OCI-LY7 (cell line): ENCODE results near the gene SMC6.

Experiments used
- EZH2phosphoT487 ChIP-seq: fragments of 200-600 bp; sonication (generic); IDR thresholded peaks from 2 replicates; pipeline ENCODE4 v1.6.1; 2018; ENCODE audit warnings: low read depth, borderline replicate concordance, mild to moderate bottlenecking, mixed run types, antibody characterized with exemption, low read length, moderate library complexity, mixed read lengths
- TF ChIP-seq, protein P1 (sequence below): fragments of 200-600 bp; sonication (generic); conservative IDR thresholded peaks from 2 replicates; pipeline ENCODE4 v1.5.1; 2014; ENCODE audit warnings: mild to moderate bottlenecking, antibody characterized with exemption, low read length, moderate library complexity, mixed read lengths

- TF ChIP-seq, protein P1, sequence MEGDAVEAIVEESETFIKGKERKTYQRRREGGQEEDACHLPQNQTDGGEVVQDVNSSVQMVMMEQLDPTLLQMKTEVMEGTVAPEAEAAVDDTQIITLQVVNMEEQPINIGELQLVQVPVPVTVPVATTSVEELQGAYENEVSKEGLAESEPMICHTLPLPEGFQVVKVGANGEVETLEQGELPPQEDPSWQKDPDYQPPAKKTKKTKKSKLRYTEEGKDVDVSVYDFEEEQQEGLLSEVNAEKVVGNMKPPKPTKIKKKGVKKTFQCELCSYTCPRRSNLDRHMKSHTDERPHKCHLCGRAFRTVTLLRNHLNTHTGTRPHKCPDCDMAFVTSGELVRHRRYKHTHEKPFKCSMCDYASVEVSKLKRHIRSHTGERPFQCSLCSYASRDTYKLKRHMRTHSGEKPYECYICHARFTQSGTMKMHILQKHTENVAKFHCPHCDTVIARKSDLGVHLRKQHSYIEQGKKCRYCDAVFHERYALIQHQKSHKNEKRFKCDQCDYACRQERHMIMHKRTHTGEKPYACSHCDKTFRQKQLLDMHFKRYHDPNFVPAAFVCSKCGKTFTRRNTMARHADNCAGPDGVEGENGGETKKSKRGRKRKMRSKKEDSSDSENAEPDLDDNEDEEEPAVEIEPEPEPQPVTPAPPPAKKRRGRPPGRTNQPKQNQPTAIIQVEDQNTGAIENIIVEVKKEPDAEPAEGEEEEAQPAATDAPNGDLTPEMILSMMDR, result no peak
- no peak for TF ChIP-seq EZH2phosphoT487
Measured at GRCh38 chr2:17660219-17660618, 93.4 kb downstream of the SMC6 start.
